Fibroblast of villous mesenchyme (primary cell): ENCODE results near the gene ZPBP. TPM values are rescaled to one million over a fixed set of nuclear protein-coding genes. Genes with fewer than 3 reads are reported as not detected.

Experiments used
- DNase-seq: peaks from one replicate; pipeline ENCODE4 v3.0.0-alpha.2; 2010; ENCODE audit warnings: low read depth
- H3K4me3 ChIP-seq: 2 replicates; pipeline ENCODE4 v1.5.1; 2011; ENCODE audit warnings: low read depth, mild to moderate bottlenecking, low read length
- CTCF ChIP-seq: IDR thresholded peaks from 2 replicates; pipeline ENCODE4 v1.5.1; 2012; ENCODE audit warnings: low read depth, mild to moderate bottlenecking, low read length; ENCODE audit not compliant: insufficient read depth
- total RNA-seq: library from RNA; depleted of rRNA; stranded (reverse); fragments of >200 nt; gene quantifications from 2 replicates; pipeline ENCODE4 v1.2.3, GENCODE V29; 2012

The ZPBP gene
- total RNA-seq, 1 donor: not detected

DNA sequence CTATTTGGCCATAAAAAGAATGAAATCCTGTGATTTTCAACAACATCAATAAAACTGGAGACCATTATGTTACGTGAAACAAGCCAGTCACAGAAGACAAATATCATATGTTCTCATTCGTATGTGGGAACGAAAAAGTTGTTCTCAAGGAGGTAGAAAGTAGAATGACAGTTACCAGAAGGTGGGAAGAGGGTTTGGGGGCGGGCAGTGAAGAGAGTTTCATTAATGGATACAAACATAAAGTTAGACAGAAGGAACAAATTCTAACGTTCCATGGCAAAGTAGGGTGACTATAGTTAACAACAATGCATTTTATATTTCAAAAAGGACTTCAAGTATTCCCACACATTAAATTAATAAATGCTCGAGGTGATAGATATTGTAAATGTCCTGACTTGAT, 97.4 kb downstream of the ZPBP start:
- no peak overlapping the region for H3K4me3 ChIP-seq
- no peak for DNase-seq

GRCh38 chr7:49986191-49986590, 106.9 kb downstream of the ZPBP start:
- no peak for TF ChIP-seq CTCF
- H3K4me3 ChIP-seq: no peak overlapping the region
- DNase-seq: no peak

More for the DNA sequence above, 97.4 kb downstream of the ZPBP start:
- TF ChIP-seq CTCF: no peak

DNA sequence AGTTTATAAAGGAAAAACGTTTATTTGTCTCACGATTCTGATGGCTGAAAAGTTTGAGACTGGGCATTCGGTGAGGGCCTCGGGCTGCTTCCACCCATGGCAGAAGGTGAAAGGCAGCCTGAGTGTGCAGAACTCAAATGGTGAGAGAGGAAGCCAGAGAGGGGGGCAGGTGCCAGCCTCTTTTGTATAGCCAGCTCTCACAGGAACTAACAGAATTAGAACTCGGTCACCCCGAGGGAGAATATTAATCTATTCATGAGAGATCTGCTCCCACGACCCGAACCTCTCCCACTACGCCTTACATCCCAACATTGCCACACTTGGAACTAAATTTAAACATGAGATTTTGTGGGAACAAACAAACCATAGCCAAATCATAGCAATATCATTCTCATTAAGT, 112.6 kb downstream of the ZPBP start:
- no peak for TF ChIP-seq CTCF
- DNase-seq: no peak
- no peak overlapping the region for H3K4me3 ChIP-seq

- H3K4me3 ChIP-seq: no peak overlapping the region
- no peak for TF ChIP-seq CTCF
- no peak for DNase-seq
Observed at GRCh38 chr7:49976238-49976637, 116.8 kb downstream of the ZPBP start.

- no peak for TF ChIP-seq CTCF
- DNase-seq: no peak
- no peak overlapping the region for H3K4me3 ChIP-seq
Observed at GRCh38 chr7:49974035-49974434, 119.0 kb downstream of the ZPBP start.

- no peak for DNase-seq
- TF ChIP-seq CTCF: no peak
Observed at GRCh38 chr7:49937608-49938007, 155.4 kb downstream of the ZPBP start.

GRCh38 chr7:49931627-49932026, 161.4 kb downstream of the ZPBP start:
- DNase-seq: no peak
- H3K4me3 ChIP-seq: no peak overlapping the region
- no peak for TF ChIP-seq CTCF

More at GRCh38 chr7:49937608-49938007, 155.4 kb downstream of the ZPBP start:
- no peak overlapping the region for H3K4me3 ChIP-seq
